HG03280 (cell line): Measurements from ENCODE around the gene OTUD1.

ENCODE experiments used
- ATAC-seq: cut with Tn5 transposase; IDR thresholded peaks from one replicate; pipeline ENCODE4 v1.9.1; 2021; ENCODE audit warnings: mild to moderate bottlenecking, moderate library complexity; ENCODE audit not compliant: unreplicated experiment

OTUD1 gene

DNA sequence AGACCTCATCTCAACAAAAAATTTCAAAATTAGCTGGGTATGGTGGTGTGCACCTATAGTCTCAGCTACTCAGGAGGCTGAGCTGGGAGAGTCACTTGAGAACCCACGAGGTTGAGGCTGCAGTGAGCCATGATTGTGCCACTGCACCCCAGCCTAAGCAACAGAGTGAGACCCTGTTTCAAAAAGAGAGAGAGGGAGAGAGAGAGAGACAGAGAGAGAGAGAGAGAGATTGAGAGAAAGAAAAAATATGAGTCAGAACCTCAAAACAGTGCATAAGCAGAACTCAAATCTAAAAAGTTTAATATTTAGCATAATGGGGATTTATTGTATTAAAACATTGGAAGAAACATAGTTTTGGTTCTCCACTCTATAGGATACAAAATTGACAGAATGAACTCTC, 17.5 kb upstream of the OTUD1 start:
- ATAC-seq = no peak

- no peak for ATAC-seq
These were observed 16.9 kb upstream of the OTUD1 start for GRCh38 chr10:23422003-23422411.

- no peak for ATAC-seq
These were observed 6.7 kb upstream of the OTUD1 start for GRCh38 chr10:23432166-23432565.

- no peak for ATAC-seq
These were observed 6.2 kb upstream of the OTUD1 start for GRCh38 chr10:23432639-23433038.

DNA sequence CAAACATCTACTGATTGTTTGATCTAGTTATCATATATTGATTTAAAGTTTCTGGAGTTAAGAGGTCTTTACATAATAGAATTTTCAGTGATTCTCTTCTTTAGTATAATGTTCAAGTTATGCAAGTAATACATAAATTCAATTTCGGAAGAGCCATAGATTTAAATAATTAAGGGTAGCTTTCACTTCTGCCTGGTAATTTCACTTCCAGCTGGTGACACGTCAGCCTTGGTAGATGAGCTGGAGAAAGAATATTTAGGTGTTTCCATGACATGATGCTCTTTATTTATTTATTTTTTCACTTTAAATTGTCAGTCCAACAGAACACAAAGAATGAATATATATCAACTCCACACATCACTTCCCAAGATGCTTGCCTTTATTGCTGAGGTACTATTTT, 5.2 kb upstream of the OTUD1 start:
- no peak for ATAC-seq

DNA sequence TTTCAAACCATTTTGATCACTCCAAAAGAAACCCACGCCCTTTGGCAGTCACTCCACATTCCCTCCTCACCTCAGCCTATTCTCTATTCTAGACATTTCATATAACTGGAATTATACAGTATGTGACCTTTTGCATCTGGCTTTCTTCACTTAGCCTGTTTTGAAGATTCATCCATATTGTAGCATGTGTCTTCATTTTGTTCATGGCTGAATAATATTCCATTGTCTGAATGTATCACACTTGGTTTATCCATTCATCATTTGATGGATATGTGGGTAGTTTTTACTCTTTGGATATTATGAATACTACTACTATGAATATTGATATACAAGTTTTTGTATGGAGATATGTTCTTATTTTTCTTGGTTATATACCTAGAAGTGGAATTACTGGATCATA, 3.5 kb upstream of the OTUD1 start:
- no peak for ATAC-seq

DNA sequence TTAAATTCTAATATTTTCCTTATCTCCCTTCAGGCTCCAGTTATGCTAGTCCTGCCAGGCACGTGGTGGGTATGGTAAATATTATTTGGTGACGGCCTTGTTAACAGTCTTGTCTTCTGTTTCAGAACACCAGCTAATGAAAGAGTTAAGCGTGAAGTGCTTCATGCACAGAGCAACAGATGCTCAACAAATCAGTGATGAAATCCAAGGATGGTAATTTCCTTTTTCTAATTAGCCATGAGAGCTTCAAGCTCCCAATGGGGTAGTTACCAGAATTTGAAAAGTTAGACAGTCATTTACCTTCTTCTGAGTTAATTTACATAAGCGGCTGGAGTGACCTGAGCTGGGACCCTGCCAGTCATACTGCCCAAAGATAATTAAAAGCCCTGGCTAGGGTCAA, 1.9 kb upstream of the OTUD1 start:
- no peak for ATAC-seq

- ATAC-seq = no peak
These were observed 820 bp upstream of the OTUD1 start for GRCh38 chr10:23437963-23438546.

DNA sequence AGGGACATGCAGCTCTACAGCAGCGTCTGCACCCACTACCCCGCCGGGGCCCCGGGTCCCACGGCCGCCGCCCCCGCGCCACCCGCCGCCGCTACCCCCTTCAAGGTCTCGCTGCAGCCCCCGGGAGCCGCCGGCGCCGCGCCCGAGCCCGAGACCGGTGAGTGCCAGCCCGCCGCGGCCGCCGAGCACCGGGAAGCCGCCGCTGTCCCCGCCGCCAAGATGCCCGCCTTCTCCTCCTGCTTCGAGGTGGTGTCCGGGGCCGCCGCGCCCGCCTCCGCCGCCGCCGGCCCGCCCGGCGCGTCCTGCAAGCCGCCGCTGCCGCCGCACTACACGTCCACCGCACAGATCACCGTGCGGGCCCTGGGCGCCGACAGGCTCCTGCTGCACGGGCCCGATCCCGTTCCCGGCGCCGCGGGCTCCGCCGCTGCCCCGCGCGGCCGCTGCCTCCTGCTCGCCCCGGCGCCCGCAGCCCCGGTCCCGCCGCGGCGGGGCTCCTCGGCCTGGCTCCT, 631 bp downstream of the OTUD1 start:
- peak; percentile 11 for ATAC-seq

DNA sequence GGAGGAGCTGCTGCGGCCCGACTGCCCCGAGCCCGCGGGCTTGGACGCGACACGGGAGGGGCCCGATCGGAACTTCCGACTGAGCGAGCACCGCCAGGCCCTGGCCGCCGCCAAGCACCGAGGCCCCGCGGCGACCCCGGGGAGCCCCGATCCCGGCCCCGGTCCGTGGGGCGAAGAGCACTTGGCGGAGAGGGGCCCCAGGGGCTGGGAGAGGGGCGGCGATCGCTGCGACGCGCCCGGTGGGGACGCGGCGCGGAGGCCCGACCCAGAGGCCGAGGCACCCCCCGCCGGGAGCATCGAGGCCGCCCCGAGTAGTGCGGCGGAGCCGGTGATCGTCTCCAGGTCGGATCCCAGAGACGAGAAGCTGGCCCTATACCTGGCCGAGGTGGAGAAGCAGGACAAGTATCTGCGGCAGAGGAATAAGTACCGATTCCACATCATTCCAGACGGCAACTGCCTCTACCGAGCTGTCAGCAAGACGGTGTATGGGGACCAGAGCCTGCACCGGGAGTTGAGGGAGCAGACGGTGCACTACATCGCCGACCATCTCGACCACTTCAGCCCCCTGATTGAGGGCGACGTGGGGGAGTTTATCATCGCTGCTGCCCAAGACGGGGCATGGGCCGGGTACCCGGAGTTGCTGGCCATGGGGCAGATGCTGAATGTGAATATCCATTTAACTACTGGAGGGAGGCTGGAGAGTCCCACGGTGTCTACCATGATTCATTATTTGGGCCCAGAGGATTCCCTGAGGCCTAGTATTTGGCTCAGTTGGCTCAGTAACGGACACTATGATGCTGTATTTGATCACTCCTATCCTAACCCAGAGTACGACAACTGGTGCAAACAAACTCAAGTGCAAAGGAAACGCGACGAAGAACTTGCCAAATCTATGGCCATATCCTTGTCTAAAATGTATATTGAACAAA, 1.4 kb downstream of the OTUD1 start:
- ATAC-seq = peak; percentile 16

DNA sequence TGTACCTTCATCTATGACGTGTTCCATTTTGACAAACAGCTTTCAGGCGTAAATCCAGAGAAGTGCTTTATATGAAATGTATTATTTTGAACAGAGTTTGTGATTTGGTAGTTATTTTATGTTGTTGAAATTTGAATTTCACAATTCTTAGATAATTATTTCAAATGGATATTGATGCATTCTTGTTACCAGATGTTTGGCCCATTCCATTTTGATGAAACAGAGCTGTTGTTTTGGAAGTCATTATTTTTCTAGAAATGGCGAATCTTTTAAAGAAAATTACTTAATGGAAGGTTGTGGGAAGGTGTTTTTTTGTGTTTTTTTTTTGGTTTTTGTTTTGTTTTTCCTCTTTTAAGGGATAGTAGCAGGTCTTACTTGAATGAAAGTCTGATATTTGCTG, 2.4 kb downstream of the OTUD1 start:
- no peak for ATAC-seq

GRCh38 chr10:23442936-23443335, 4.1 kb downstream of the OTUD1 start:
- ATAC-seq = no peak

- ATAC-seq = no peak
These were observed 6.7 kb downstream of the OTUD1 start for GRCh38 chr10:23445591-23445990.

DNA sequence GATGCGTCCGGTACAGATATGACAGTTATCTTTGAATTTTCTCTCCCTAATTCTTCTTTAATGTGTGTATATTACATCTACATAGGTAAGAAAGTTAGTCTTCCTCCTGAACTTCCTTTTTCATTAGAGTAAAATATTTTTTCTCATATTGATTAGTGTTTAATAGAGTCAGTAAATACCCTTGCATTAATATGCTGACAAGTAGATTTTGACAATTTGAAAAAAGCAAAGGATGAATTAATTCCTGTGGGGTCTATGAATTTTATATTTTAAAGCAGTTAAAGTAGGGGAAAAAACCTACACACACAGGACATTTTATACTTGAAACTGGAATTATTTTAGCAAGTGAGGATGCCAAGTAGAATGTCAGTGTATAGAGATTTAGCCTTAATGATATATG, 9.4 kb downstream of the OTUD1 start:
- ATAC-seq = no peak

- ATAC-seq = peak; percentile 91
These were observed 10.1 kb downstream of the OTUD1 start for GRCh38 chr10:23448802-23449570.

- ATAC-seq = no peak
These were observed 13.3 kb downstream of the OTUD1 start for GRCh38 chr10:23452033-23452655.

GRCh38 chr10:23453465-23453864, 14.6 kb downstream of the OTUD1 start:
- no peak for ATAC-seq

DNA sequence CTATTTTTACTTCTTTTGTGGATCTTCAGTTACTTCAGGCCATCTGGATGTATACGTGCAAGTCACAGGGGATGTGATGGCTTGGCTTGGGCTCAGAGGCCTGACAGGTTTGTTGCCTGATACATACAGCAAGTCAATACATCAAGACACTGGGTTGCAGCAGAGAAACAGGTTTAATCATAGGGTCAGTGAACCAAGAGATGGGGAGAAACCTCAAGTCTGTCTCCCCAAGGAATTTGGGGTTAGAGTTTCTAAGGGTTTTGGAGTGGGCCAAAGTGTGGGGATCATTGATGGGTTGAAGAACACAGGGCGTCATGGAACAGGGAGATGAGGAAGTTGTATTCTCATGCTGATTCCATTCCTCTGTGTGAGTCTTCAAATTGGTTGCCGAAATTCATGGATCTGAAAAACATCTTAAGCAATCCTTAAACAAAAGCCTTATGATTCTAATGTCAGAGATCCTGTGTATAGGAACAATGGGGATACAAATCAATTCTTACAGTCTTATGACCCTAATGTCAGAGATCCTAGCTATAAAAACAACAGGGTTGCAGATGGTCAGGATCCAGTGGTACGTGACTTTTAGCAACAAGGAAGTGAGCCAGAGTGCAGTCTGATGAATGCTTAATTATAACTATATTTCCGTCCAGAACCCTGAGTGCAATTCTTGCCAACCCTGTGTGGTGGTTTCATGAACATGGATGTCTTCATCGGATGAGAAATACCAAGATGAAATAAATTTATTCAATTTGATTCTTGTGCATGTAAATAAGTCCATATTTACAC, 18.9 kb downstream of the OTUD1 start:
- no peak for ATAC-seq

- ATAC-seq = no peak
These were observed 20.5 kb downstream of the OTUD1 start for GRCh38 chr10:23459308-23459939.

- no peak for ATAC-seq
These were observed 22.7 kb downstream of the OTUD1 start for GRCh38 chr10:23461557-23461956.
